CD4-positive, alpha-beta T cell treated with Interleukin-6 at 100 ng/mL for 8 hours (primary cell): ENCODE results near the gene NAV2.

Source experiments
- DNase-seq: peaks from one replicate; pipeline ENCODE4 v3.0.0-alpha.2; 2020; ENCODE audit warnings: mixed read lengths, low spot score

NAV2 gene

DNA sequence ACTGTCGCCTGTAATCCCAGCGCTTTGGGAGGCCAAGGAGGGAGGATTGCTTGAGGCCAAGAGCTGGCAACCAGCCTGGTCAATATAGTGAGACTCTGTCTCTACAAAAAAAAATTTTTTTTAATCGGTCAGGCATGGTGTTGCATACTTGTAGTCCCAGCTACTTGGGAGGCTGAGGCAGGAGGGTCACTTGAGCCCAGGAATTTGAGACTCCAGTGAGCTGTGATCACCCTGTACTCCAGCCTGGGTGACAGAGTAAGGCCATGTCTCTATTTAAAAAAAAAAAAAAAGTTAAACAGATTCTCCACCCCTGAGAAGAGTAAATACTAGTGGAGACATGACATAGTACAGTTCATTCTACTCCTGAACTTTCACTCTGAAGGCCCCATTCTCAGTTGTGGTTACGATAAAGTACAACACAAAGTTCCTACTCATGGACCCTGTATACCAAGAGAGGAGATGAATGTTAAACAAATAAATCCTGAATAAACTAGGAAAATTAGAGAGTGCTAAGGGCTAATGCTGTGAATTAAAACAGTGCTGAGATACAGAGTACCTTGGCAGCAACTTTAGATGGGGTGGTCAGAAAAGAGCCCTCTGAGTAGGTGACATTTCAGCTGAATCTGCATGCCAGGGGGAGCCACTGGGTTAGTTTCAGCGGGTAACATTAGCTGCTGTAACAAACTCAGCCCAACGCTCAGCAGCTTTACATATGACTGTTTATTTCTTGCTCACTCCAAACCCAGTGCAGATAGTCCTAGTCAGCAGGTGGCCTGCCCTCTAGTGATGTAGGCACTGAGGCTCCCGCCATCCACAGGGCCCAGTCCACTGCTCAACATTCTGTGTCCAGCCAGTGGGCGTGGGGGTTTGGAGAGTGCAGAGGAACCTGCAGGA lies 372.5 kb downstream of the NAV2 start:
- DNase-seq = no peak

DNA sequence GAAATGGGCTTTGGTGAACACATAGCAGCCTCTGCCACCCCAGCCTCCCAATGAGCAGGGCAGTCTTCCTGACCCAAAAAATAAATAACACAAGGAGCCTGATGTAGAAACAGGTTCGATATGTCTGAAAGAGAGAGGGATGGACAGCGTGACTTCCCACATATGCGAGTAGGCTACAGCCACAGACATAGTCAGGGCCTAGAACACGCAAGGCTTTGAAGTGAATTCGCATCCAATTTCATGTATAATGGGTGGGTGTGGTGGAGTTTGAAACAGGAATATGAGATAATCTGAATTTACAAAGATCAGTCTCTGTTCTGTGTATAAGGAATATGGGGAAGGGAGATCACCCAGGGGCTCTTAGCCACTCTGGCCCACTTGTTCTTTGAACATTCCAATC lies 373.3 kb downstream of the NAV2 start:
- DNase-seq = no peak

GRCh38 chr11:20087118-20087521 lies 374.5 kb downstream of the NAV2 start:
- no peak for DNase-seq

DNA sequence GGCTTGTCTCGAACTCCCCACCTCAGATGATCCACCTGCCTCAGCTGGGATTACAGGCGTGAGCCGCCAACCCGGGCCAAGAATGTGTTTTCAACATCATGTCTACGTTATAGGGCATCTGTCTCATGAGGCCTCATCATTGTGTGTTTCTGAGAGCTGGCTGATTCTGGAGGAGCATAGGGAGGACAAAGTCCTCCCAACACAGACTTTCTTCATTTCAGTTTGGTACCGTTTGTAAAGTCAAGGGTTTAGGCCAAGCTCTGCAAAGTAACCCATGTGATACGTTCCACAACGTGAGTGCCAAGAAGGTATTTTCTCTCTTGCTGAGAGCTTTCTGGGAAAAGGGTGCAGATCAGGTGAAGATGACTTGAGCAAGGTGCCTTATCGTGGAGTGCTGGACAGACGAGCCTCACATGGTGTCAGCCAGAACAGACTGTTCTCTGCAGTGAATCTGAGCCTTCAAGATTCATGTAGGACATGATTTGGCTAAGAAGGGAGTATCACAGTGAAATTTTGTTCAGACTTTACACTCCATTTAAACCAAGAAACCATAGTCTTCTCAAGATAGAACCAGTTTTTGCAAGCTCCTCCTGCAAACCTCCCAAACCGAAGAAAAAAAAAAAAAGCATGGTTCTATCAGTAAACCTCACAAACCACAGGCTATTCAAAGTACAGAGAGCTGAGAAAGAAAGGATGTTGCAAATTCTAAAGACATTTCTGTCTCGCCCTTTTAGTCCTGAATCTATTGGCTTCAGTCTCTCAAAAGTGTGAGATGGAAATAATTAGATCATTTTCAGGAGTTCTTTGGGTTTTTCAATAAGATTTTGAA lies 376.0 kb downstream of the NAV2 start:
- no peak for DNase-seq

GRCh38 chr11:20089367-20089766 lies 376.7 kb downstream of the NAV2 start:
- DNase-seq = no peak

DNA sequence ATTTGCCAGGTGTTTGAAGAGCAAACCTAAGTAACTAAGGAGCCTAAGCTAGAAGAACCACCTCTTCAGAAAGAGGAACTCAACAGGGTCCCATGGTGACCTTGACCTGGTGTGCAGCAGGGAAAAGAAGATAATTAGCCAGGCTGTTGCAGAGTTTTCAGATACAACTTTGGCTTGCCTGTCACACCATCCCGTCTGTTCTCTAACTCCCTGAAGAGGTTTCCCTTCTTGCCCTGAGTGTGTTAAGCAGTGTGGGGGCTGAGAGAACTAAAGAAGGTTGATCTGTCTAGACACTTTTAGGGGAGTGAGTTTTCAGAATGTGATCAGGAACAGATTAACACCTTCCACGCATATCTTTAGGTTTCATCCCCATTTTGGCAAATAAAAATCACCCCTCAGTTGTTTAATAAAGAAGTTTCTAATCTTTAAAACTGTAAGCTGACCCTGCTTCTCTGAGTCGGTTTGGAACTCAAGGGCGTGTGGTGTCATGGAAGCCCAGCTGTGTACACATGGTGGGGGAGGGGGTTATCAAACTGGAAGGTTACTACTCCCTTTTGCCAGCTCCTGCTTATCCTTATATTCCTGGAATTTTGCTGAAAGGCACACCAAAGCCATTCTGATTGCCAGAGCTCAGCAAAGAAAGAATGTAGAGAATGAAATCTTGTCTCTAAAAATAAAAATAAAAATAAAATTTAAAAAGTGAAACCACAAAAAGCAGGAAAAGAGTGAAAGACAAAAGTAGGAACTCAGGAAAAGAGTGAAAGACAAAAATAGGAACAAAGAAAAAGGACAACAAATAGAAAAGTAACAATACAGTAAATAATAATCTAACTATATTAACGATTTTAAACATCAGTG lies 377.4 kb downstream of the NAV2 start:
- DNase-seq = no peak

GRCh38 chr11:20090654-20091374 lies 378.2 kb downstream of the NAV2 start:
- no peak for DNase-seq

DNA sequence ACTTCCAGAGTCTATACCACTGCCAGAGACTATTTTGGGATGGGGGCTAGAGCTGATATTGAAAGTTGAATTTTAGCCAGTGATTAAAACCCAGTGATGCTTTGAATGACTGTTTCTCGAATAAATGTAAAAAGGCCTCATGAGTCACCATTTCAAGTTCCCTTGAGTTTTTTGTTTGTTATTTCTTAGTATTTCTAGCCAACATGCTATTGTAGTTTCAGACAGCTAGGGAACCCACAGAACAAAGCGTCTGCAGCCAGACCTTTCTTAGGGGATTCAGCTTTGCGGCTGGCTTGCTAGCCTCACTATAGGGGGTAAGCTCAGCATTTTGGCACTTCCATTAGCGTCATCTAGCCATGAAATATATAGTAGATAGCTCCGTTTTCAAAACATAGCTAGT lies 381.1 kb downstream of the NAV2 start:
- DNase-seq = no peak

GRCh38 chr11:20095189-20095588 lies 382.6 kb downstream of the NAV2 start:
- no peak for DNase-seq

- no peak for DNase-seq
Measured at GRCh38 chr11:20097319-20098221, 384.9 kb downstream of the NAV2 start.

DNA sequence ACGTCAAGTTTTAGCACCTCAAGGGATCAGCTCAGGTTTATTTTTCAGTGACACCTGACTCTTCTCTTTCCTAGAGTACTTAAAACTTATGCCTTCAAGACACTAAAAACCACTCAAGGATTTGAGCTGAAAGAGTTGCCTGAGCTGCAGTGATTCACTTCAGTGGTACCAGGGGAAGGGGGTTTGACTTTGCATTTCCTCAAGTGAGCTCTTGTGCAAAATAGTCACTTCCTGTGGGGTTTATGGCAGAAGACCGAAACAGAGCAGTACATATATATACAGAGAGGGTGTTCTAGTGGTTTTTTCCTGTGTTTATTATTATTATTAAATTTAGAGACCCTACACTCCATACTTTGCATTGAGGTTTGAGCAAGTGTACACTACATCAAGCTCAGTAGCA lies 386.9 kb downstream of the NAV2 start:
- no peak for DNase-seq

DNA sequence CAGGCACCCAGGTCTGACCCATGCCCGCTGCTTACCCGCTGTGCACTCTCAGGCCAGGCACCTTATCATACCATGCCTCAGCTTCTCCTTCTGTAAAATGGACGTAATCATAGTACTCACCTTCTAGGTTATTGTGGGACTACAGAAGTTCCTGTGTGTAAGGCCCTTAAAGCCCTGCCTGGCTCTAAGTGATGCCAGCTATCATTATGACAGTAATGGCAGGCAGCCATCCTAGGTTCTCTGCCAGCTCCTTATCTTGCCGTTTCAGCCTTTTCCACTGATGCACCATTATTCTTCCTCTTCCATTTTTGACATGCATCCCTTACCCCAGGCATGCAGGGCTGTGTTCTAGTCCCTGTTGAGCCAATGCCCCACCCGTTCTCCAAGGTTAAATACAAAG lies 389.8 kb downstream of the NAV2 start:
- no peak for DNase-seq

GRCh38 chr11:20103281-20103680 lies 390.6 kb downstream of the NAV2 start:
- DNase-seq = no peak

DNA sequence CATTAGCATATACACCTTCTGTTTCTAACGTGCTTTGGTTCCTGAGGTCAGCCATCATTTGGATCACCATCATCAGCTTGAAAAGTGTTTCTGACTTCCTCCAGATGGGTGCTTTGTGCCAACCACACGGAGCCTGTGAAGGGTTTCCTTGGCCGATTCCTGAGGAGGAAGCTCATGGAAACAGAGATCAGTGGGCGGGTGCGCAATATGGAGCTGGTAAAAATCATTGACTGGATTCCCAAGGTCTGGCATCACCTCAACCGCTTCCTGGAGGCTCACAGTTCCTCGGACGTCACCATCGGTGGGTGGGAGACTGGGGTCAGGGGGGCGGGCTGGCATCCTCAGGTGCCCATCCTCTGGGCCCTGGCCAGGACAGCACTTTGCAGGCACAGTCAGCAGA lies 392.8 kb downstream of the NAV2 start:
- DNase-seq = no peak

- DNase-seq = no peak
Measured at GRCh38 chr11:20109731-20110445, 397.3 kb downstream of the NAV2 start.

- DNase-seq = peak; percentile 43
Measured at GRCh38 chr11:20110908-20111669, 398.5 kb downstream of the NAV2 start.

GRCh38 chr11:20111871-20112270 lies 399.2 kb downstream of the NAV2 start:
- DNase-seq = no peak

GRCh38 chr11:20112291-20113148 lies 399.9 kb downstream of the NAV2 start:
- DNase-seq = no peak
